Activated CD8-positive, alpha-beta memory T cell treated with anti-CD3 and anti-CD28 coated beads, Interleukin-2, amount 50 U/mL, for 48 hours (primary cell): ENCODE data around the gene XBP1.
"Not testable (repeated sequence)": the region's sequence is repeated elsewhere in the genome, so short reads cannot be mapped to it uniquely, and the experiment has no call there.

Experiments
- DNase-seq: peaks from one replicate; pipeline ENCODE4 v3.0.0-alpha.2; 2020

Gene XBP1

DNA sequence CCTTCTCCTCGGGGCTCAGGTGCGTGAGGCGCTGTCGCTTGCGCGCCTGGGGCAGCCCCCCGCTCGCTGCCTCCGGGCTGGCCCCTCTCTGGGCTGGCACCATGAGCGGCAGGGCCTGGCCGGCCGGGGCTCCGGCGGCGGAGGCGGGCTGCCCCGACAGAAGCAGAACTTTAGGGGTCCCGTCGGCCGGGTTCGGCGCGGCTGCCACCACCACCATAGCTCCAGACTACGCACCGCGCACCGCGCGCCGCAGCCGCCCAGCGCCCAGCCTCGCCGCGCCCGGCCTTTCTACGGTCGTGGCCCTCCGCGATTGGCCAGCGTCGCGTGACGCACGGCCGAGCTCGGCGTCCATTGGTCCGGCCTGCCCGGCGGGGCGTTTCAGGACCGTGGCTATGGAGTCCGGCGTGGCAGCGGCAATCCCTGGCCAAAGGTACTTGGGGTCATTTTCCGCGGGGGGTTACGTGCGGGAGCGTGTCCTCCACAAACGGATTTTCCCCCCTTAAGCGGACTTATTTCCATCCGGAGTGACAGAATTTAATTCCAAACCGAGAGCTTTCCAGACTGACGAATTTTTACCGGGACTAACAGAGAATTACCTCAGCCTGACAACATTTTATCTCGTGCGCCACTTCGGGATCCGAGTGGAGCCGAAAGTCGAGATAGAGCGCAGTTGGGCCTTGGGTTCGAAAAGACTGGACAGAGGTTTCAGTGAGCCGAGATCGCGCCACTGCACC is at the start of gene XBP1:
XBP1 (minus strand) TSS at position 262 of the 734 bp plus-strand sequence.
- DNase-seq, result peak; percentile 97

DNA sequence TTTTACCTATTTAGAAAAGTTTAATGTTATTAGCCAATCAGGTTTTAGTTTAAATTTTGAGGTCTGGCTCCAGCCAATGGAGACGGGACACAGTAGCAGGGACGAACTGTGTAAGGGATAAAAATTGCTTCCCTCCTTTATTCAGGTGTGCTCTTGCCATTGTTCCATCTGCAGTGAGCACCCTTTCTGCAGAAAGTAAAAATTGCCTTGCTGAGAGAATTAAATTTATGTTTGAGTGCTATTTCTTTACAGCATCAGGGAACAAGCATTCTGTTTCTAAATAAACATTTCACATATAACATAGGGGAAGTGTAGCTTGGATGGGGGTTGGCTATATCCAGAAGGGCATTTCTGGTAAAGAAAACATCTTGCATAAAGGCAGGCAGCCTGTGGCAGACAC is 46.6 kb upstream of the XBP1 start:
- no peak for DNase-seq

DNA sequence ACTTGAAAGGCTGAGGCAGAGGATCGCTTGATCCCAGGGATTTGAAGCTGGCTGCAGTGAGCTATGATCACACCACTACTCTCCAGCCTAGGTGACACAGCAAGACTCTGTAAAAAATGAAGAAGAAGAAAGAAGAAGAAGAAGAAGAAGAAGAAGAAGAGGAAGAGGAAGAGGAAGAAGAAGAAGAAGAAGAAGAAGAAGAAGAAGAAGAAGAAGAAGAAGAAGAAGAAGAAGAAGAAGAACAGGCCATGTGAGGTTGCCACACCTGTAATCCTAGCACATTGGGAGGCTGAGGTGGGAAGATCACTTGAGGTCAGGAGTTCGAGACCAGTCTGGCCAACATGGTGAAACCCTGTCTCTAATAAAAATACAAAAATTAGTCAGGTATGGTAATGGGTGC is 43.9 kb upstream of the XBP1 start:
- not testable (repeated sequence) for DNase-seq

DNA sequence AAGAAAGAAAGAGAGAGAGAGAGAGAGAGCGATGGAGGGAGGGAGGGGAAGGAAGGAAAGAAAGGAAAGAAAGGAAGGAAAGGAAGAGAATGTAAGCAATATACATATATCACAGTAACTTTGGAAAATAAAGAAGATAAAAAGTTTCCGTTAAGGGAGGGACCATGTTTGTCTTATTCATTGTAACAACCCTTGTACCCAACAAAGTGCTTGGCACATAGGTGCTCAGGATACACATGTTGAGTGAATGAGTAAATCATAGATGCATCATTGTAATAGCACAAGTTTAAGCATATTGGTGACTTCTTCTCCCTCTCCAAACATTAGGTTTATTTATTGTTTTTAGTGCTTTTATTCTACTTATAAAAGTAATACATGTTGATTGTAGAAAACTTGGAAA is 43.3 kb upstream of the XBP1 start:
- no peak for DNase-seq

DNA sequence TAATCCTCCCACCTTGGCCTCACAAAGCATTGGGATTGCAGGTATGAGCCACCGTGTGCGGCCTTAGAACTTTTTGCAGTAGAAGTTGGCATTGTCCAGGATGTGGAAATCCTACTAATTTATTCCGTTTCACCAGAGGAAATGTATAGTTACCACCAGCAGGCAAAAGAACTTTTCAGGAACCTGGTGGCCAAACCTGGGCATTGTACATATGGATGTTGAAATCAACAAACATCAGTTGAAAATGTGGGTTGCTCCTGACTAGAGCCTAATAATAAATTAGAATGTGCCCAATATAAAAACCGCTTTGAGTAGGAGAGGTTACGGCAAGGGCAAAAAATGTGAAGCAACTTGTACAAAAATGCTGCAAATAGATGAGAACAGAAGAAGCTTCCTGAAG is 40.7 kb upstream of the XBP1 start:
- no peak for DNase-seq

DNA sequence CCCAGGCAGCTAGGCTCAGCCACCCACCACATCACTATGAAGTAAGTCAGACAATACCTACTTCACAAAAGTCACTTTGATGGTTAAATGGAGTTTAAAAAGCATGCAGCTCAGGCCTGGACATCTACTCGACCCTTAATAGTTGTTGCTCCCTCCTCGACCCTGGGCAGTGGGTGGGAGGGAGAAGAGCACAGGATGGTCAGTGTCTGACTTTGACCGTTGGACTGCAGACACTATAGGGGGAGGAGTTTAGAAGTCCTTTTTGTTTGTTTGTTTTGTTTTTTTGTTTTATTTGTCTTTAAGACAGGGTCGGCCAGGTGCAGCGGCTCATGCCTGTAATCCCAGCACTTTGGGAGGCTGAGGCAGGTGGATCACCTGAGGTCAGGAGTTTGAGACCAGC is 38.6 kb upstream of the XBP1 start:
- no peak for DNase-seq

DNA sequence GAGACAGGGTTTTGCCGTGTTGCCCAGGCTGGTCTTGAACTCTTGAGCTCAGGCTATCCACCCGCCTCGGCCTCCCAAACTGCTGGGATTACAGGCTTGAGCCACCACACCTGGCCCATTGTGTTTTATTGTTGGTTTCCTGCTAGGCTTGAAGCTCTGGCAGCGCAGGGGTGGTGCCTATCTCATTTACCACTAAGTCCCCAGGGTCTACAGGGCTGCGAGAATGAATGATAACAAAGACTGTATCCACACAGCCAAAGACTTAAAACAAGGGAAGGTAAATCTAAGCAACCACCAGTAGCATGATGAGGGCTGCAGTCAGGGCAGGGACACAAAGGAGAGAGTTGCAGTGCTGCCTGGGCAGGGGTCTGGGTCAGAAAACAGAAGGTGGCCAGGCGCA is 37.3 kb upstream of the XBP1 start:
- no peak for DNase-seq

DNA sequence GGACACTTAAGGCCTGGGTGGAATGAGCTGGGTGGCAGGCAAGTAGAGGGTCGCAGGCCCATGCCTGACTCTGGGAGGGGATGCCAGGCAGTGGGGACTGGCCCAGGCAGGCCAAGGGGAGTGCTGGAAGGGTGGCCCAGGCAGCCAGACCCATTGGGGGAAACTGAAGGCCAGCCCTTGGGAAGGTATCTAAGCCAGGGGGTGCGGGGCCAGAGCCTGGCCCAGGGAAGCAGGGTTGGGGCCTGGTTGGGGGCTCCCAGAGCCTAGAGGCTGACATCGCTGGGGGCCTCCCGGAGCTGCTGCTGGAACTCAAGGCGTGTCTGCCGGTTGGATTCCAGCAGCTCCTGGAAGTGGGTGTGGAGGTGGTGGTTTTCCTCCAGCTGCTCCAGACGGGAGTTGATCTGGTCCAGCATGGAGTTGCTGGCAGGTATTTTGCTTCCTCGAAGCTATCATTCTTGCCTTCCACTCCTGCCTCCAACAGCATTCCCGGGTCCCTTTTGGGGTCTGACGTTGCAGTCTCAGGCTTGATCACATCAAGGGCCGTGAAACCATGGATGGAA is 35.3 kb upstream of the XBP1 start:
- DNase-seq, result no peak

DNA sequence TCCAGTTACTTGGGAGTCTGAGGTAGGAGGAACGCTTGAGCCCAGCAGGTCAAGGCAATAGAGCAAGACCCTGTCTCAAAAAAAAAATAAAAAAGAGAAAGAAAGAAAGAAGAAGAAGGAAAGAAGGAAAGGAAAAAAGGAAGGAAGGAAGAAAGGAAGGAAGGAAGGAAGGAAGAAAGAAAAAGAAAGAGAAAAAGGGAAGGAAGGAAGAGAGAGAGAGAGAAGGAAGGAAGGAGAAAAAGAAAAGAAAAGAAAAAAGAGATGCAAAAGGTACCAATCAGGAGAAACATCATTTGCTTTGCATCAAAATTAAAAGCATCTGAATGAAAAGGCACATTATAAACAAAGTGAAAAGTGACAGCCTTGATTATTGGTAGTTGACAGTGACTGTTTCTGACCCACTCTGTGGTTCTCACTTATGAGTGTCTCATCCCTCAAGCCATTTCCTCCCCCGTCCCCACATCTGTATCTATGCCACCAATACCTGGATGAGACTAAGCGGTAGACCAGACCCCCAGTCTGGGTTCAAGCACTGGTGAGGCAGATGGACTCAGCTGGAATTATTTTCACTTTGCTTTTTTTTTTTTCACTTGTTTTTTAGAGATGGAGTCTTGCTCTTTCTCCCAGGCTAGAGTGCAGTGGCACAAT is 33.0 kb upstream of the XBP1 start:
- no peak for DNase-seq

DNA sequence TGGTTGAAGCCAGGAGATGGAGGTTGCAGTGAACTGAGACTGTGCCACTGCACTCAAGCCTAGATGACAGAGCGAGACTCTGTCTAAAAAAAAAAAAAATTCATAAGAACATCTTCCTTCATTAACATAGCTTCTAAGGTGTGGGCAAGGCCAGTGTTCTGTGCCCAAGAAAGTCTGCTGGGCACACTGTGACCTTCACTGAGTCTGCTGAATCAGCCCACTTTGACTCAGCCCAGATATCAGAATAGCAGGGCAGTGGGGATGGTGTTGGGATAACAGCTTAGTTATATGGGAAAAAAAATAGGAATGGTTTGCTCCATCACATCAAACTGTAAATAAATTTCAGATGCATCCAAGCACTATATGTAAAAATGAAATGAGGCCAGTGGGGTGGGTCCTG is 32.4 kb upstream of the XBP1 start:
- no peak for DNase-seq

DNA sequence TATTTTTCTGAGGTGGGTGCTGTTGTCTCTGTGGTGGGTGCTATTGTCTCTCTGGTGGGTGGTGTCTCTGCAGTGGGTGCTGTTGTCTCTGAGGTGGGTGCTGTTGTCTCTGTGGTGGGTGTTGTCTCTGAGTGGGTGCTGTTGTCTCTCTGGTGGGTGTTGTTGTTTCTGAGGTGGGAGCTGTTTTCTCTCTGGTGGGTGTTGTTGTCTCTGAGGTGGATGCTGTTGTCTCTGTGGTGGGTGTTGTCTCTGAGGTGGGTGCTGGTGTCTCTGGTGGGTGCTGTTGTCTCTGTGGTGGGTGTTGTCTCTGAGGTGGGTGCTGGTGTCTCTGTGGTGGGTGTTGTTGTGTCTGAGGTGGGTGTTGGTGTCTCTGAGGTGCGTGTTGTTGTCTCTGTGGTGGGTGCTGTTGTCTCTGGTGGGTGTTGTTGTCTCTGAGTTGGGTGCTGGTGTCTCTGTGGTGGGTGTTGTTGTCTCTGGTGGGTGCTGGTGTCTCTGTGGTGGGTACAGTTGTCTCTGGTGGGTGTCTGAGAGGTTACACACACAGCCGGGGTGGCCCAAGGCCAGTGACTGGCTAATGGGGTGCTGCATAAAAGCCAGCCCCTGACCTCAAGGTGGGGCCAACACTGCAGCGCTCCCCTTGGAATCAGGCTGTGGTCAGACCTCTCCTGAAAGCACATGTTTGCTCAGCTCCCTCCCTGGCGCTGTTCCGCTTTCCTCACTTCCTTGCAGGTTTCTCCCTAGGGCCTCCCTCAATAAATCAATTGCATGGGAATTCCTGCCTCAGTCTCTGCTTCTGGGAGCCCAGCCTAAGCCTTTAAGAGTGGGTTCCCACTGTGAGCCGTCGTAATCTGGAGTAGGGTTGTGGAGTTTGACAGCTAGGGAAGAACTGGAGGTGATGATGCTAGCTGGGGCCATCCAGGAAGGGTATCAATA is 31.0 kb upstream of the XBP1 start:
- no peak for DNase-seq

DNA sequence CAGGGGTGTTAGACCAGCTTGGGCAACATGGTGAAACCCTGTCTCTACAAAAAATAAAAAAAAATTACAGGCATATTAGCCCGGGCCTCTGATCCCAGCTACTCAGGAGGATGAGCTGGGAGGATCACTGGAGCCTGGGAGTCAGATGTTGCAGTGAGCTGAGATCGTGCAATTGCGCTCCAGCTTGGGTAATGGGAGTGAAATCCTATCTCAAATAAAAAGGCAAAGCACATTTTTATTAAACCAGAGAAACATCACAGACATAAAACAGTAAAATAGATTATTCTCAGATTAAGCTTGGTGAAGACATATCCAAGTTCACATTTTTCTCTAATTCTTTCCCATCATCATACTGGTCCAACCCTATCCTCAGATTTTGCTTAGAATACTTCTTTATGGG is 30.1 kb upstream of the XBP1 start:
- no peak for DNase-seq

DNA sequence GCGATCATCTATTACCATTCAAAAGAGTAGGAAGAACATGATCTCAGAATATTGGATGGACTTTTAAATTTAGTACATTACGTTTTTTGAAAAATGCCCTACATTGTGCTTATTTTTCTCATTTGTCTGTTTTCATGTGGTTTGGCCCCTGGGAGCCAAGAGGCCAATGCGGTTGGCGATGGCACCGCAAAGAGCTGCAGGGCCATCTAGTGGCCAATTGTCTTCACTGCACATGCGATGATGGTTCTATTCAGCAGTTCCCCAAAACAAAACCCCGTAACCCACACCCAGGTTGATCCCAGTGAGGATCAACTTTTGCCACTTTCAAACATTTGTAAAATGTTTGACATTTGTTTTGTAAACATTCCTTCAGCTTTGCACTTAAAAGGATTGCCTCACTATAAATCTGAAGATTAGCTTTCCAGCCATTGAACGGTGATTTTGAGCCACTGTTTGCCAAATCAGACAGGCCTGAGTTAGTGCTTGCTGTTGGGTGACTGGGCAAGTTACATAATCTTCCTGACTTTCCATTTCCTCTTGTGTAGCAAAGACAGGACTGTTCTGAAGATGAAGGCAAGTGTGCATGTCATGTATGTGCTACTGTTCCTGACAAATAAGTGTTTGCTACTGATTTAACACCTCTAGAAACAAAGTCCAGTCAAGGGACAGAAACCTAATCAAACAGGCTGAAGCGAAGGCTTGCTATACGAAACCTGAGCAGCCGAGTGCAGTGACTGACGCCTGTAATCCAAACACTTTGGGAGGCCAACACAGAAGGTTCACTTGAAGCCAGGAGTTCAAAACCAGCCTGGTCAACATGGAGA is 29.2 kb upstream of the XBP1 start:
- peak; percentile 85 for DNase-seq

DNA sequence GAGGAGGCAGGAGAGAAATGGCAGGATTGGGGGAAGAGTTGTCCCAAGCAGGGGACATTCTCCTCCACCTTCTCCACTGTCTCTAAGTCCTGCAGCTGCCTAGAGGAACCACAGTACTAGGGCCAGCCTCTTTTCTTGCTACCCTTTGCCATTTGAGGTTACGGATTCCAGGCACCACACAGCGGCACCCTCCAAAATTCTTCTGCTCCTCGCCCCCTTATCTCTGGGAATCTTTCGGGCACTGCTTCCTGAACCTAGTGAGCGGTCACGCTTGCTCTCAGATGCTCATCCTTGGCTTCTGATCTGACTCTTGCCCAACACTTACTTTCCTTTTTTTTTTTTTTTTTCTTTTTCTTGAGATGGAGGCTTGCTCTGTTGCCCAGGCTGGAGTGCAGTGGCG is 26.6 kb upstream of the XBP1 start:
- DNase-seq, result no peak

DNA sequence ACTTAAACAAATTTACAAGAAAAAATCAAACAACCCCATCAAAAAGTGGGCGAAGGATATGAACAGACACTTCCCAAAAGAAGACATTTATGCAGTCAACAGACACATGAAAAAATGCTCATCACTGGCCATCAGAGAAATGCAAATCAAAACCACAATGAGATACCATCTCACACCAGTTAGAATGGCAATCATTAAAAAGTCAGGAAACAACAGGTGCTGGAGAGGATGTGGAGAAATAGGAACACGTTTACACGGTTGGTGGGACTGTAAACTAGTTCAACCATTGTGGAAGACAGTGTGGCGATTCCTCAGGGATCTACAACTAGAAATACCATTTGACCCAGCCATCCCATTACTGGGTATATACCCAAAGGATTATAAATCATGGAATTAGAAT is 26.1 kb upstream of the XBP1 start:
- DNase-seq, result not testable (repeated sequence)

DNA sequence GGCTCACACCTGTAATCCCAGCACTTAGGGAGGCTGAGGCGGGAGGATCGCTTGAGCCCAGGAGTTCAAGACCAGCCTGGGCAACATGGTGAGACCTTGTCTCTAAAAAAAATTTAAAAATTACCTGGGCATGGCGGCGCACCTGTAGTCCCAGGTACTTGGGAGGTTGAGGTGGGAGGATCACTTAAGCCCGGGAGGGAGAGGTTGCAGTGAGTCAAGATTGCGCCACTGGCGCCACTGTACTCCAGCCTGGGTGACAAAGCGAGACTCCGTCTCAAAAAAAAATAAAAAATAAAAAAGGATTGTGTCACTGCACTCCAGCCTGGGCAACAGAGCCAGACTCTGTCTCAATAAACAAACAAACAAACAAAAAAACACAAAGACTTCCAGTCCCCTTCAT is 24.1 kb upstream of the XBP1 start:
- not testable (repeated sequence) for DNase-seq

DNA sequence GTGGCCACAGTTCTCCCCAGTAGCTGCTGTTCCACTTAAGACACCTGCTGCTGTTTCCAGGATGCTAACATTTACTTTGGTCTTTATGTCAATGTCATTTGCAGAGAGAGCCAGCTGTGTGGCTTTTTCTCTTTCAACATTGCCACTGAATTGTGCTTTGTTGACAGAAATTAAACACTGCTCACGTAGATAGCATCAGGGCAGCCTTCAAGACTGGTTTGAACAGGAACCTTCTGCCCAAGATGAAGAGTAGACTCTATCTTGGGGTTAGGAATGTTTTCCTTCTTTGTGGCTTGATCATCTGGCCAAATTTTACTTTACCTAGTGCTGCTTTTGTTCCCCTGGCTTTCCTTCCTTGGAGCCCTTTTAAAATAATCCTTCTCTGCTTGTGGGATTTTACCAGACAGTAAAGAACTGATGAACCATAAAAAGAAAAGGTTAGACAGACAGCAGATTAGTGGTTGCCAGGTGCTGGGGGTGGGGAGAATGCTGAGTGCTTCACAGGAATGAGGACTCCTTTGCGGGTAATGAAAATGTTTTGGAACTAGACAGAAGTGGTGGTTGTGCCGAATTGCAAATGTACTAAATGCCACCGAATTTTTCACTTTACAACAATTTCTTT is 22.7 kb upstream of the XBP1 start:
- no peak for DNase-seq

DNA sequence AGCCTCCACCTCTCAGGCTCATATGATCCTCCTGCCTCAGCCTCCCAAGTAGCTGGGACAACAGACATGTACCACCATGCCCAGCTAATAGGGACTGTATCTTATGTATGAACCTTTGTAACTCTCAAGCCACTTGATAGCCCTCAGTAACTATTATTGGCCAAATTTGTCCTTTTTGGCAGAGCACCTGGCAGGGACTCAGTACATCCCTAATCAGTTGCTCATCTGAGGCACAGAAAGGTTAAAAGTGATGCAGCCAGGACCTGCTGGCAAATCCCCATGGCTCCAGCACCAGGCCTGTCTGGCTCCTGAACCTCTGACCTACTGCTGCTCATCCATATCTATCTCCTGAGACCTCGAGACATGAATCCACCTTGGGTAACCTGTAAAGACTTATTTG is 21.1 kb upstream of the XBP1 start:
- no peak for DNase-seq

DNA sequence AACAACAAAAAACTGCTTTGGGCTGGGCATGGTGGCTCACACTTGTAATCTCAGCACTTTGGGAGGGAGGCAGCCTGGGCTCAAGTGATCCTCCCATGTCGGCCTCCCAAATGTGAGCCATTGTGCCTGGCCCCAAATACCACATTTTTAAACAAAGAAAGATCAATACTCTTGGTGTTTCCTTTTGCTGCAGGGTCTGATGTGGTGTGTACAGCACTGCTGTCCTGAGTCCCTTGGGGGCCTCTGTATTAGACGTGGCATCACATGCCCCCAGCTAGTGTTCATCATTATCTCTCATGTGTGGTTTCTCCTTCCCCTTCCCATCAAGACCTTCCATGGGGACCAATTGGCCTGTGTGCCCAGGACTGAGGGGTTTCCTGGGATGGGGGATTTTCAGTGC is 20.5 kb upstream of the XBP1 start:
- no peak for DNase-seq

DNA sequence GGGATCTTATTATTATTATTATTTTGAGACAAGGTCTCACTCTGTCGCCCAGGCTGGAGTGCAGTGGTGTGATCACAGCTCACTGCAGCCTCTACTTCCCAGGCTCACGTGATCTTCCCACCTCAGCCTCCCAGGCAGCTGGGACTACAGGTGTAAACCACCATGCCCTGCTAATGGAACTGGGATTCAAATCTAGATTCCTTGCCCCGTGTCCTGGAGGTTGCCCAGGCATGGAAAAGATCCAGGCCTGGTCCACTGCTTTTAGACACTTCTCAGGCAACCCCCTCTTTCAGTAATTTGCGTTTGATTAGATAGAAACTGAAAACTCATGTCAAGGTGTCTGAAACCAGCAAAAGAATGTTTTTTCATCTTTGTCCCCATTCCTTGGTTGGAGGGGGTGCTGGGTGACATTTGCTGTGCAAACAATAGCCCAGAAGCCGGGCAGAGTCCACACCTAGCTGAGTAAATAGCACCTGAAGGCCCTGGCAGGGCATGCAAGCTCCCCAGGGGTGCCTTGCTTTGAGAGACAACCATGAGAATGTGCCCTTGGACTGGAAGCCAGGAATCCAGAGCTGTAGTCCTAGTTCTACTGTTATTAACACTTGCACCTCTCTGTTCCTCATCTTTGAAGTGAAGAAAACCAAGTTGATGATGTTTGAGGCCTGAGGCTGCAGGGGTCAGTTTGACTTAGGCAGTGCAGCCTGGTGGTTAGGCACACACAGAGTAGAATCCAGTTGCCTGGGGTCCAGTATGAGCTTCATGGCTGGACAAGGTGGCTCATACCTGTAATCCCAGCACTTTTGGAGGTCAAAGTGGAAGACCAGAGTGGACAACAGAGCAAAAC is 19.1 kb upstream of the XBP1 start:
- no peak for DNase-seq
